ENCODE results near the gene ASB8.
"Not testable (repeated sequence)": the region's sequence is repeated elsewhere in the genome, so short reads cannot be mapped to it uniquely, and the experiment has no call there.

The ASB8 gene

DNA sequence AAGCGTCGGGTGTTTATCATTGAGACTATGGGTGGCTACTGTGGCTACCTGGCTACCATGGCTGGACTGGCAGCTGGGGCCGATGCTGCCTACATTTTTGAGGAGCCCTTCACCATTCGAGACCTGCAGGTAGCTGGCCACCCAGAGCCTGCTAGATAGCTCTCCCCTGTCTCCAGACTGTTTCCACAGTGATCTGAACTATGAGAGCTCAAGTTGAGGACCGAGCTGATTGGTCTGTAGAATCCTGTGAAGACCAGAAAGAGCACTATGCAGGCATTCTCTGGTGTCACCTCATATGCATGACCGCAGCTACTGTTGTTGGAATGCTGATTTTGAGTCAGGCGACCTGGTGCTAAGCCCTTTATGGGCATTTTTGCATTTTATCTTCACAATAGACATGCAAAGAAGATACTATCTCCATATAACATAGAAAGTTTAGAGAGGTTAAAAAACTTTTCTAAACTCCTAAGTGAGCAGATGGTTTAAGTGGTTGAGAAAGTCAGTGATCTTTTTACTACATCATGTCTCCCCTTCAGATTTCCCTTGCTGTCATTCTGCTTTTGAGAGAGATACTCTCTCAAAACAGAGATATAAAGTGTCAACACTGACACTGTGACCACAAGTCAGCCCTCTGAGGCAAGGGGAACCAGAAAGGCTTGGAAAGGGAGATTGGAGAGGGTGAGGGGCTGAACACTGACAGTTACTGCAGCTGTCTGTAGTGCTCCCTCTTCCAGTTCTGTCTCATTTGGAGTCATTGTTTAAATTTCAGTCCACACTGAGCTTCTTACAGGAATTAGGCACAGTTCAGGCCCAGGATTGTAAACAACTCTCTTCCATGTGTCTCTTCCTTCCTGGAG lies 14.3 kb downstream of the ASB8 start:
- DNase-seq (ENCODE audit: low spot score) = no peak

DNA sequence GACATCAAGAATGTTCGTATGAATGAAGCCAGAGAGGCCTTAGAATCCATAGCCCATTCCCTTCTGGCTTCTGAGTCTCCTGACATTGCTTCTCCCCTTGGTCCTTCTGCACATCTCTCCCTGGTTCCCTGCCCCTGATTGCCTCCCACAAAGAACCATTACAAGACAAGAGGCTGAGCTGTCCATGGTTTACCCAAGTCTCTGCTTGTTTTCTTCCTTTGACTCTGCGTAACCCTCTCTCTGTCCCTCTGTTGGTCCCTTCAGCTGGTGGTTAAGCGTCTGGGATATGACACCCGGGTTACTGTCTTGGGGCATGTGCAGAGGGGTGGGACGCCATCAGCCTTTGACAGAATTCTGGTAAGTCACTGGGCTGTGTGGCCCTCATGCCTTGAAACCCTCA lies 22.3 kb downstream of the ASB8 start:
- no peak for DNase-seq (ENCODE audit: low spot score)

DNA sequence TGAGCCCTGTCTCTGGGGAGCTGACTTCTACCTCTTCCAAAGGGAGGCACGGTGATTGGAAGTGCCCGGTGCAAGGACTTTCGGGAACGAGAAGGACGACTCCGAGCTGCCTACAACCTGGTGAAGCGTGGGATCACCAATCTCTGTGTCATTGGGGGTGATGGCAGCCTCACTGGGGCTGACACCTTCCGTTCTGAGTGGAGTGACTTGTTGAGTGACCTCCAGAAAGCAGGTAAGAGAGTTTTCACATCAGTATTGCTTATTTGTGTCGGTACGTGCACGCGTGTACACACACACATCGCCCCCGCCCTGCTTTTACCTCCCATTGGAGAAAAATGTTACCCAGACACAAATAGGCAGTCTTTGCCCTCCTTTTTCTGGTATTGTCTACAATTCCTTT lies 24.5 kb downstream of the ASB8 start:
- DNase-seq (ENCODE audit: low spot score) = no peak

DNA sequence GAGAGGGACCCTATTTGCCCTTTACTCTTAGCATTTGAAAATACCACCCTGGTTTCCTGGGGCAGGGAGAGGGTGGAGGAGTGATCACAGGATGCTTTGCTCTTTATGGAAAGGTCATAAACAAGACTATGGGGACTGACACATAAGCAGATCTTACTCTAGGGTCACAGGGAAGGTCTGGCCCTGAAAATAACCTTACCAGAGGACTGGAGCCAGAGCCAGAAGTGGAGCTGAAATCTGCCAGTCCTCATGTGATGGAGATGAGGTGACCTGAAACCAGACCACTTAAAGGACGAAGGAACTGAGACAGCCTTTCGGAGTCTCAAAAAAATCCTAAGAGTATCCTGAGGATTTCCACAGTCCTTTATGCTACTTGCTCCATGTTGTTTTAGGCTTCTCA lies 25.8 kb downstream of the ASB8 start:
- no peak for DNase-seq (ENCODE audit: low spot score)

DNA sequence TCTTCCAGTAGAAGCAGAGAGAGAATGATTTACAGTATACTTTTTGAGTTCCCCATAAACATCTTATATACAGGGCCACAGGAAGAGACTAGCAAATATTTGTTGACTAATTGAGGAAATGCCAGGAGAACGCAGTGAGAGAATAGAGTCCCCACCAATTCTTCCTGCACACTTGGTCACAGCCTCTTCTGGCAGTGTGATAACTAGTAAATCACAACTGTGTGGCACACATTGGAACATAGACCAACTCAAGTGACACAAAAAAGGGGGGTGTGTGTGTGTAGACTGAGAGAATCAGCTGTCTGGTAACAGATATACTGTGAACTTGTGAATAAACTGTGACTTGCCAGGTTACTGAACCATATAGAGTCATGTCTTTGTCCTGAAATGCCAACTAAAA lies 27.9 kb downstream of the ASB8 start:
- DNase-seq (ENCODE audit: low spot score) = no peak

DNA sequence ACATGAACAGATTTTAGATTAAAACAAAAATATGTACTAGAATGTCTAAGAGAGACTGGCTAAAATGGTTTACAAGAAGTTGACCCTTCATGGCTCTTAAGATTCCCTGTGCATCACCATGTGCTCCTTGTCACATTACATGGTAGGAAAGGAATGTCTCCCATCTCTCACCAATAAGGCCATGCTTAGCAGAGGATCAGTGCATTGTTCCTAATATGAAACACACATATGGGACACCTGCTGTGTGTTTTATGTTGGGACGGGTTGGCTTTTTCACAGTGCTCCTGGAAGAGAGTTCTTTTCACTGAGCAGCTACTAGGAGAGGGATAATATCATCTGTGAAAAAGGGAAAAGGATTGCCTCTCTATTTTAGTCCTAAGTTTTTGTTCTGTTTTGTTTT lies 28.5 kb downstream of the ASB8 start:
- DNase-seq (ENCODE audit: low spot score) = no peak

DNA sequence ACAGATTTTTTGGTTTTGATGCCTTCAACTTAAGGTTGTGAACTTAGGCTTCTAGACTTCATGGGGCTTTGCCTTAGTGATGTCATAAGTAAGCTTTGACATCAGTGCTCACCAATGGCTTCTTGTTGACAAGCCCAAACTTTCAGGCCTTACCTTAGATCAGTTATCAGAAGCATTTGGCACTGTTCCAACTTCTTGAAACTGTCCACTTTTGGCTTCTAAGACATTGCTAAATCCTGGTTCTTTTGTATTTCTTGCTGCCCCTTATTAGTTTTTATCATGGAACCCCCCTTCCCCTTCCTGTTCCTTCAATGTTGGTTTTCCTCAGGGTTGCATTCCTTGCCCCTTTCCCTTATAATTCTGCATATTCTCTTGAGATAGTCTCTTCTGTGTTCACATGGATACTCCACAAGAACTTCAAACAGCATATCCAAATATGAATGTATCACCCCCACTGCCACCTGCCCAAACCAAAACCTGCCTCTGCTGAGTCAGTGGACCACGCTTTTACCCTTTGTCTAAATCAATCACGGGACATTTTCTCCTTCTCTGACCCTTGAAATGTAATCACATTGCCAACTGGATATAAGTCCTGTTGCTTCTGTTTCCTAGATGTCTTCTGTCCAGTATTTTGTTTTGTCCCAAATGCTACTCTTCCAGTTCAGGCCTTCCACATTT lies 30.2 kb downstream of the ASB8 start:
- DNase-seq (ENCODE audit: low spot score) = no peak

DNA sequence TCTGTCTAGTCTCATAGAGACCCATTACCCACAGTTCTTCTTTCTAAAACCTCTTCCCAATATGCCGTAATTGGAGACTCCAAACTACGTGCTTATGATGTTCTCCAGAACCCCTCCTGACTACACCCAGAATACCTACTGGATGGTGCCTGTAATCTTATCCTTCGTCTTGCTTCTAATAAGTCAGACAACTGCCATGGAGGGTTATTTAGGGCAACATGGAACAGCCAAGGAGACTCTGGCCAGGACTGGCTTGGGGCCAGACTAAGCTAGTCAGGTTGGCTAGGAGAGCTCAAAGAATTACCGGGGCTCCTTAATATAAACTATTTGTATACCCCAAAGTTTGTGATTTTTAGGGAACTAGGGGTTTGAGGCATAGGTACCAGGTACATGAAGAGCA lies 31.3 kb downstream of the ASB8 start:
- no peak for DNase-seq (ENCODE audit: low spot score)

DNA sequence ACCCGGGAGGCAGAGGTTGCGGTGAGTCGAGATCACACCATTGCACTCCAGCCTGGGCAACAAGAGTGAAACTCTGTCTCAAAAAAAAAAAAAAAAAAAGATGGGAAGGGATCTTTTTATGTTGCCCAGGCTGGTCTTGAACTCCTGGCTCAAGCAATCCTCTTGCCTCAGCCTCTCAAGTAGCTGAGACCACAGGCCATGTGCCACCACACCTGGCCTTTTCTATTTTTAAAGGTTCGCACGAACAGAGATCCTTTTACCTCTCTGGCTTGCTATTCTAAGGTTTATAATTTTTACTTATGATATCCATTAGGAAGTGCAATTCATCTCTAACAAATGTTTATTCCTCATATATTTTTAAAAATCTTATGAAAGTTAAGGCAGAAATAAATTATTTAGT lies 31.8 kb downstream of the ASB8 start:
- not testable (repeated sequence) for DNase-seq (ENCODE audit: low spot score)

DNA sequence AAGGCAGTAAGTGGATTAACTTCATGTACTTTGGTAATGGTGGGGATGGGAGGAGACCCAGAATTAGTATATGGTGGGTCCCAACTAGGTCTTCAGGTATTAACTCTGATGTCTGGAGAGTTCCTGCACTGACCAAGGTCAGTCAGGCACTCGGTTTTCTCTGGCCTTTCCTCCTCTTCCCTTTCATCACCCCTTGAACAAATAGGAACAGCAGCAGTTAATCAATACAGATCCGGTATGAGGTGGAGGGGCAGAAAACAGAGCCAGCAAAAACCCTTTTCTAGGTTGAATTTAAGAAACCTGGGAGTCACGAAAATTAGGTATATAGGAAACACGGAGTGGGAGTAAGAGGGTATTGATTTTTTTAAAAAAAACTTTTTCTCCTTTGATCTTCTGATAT lies 34.1 kb downstream of the ASB8 start:
- no peak for DNase-seq (ENCODE audit: low spot score)

DNA sequence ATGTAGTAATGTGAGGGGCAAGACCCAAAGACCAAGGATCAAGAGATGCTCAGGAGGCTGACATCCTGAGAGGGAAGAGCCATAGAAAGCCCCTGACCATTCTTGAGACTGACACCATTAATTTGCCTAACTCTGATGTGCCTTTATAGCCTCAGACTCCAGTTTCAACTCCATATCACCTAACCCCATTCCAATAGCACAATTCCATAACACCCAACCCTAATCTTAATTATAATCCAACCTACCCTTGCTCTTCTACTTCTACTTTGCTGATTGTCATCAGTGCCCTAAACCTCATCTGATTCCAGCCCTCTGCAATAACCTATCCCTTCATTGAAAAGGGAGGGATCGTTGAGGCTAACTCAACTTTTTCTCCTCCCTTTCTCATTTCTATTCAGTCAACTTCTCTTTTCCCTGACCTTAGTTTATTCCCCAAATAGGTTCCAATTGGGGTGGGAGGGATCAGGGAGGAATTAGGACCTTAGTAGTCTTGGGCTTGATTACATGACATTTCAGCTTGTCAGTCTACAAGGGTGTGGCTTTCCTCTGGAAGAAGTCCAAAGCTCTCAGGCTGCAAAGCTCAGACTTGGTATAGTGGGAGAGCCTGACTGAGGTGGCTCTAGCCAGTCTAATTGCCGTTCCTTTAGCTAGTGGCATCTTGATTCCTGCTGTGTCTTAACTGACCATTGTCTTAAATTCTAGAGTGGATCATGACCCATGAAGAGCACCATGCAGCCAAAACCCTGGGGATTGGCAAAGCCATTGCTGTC lies 35.1 kb downstream of the ASB8 start:
- no peak for DNase-seq (ENCODE audit: low spot score)

DNA sequence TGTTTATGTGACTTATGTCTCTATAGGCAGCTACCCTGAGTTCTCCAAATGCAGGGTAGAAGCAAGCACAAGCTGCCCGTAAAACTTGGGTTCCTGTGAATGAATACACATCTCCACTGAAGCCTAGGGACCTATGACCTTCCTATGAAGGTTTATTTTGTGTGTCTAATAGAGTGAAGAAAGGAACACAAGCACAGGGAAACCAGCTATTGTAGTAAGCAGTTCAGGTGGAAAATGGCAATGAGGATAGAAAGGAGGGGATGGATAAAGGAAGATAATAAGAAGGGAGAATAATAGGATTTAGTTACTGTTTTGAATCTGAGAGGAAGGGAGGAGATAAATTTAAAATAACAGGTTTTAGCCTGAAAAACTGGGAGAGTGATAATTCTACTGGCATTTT lies 35.8 kb downstream of the ASB8 start:
- no peak for DNase-seq (ENCODE audit: low spot score)

DNA sequence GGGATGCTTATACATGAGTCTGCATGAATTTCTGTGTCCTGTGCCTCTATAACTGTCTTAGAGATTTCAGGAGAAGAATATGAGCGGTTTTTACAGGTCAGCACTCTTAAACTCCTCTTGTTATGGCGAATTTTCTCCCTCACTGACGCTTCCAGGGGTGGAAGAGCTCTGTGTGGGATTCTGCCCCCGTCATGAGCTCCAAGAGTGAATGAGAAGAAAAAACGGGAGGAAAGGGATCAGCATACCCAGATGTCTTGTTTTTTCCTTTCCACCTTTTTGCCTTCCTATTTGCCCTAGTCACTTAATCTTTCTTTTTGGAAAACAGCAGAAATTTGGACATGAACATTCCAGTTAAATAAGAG lies 37.5 kb downstream of the ASB8 start:
- no peak for DNase-seq (ENCODE audit: low spot score)

DNA sequence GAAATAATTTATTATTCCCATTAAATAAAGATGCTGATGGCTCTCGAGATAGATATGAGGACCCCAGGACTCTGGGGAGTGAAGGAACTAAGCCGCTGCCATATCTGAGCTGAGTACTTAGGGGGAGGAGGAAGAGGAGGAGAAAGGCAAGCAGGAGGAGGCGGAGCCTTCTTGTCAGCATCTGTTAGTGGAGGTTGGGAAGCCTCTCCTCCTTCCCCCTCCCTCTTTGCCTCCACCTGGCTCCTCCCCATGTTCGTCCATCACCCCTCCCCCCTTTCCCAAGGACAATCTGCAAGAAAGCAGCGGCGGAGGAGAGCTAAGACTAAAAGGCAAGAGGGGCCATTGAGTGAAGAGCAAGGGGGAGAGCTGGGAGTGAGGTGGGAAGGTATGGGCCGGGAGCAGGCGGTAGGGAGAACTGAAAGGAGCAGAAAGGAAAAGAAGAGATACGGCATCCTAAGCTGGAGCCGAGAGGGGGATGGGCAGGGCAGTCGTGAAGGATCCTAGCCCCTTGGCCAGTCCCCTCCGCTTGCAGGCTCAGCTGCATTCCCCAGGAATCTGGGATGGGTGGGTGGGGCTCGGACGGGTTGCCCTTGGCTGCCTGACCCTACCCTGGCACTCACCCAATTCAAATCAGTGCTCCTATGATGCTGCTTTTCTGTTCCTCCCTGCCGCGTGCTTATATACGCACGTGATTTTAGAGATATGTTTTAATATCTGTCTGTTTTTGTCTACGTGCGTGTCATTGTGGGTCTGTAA lies 38.1 kb downstream of the ASB8 start, which contains the start of gene PFKM:
Gene PFKM (plus strand): TSS at position 287 of the 756 bp plus-strand sequence. CDS start 3,411 bp downstream, outside the sequence.
- DNase-seq (ENCODE audit: low spot score) = peak; percentile 89

DNA sequence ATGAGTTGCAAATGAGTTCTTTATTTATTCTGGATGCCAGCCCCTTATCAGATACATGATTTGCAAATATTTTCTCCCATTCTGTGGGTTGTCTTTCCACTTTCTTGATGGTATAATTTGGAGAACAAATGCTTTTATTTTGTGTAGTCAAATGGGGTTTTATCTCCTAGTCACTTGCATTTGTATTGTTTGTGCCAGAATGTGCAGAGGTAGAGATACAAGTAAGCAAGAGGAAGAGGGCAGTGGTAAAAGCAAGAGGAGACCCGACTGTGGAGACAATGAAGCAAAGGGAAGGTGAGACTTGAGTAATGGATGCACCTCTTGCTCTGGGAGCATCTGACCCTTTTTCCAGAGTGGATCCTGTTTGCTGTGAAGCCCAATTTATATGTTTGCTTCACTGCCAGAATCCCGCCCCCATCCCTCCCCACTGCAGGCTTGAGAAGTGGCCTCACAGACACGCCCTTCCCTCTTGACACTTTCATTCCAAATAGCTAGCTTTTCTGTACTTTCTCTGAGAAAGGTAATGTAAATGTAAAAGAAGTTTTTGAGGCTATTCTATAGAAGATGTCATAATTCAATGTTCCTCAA lies 38.9 kb downstream of the ASB8 start:
- no peak for DNase-seq (ENCODE audit: low spot score)

DNA sequence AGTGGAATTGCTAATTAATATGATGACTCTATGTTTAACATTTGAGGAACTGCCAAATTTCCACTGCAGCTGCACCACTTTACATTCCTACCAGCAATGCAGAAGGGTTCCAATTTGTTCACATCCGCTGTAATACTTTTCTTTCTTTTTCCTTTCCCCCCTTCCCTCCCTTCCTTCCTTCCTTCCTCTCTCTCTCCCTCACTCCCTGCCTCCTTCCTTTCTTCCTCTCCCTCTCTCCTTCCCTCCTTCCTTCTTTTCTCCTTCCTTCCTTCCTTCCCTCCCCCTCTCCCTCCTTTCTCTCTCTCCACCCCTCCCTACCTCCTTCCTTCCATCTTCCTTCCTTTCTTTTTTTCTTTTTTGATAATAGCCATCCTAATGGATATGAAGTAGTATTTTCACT lies 41.4 kb downstream of the ASB8 start:
- DNase-seq (ENCODE audit: low spot score) = no peak

DNA sequence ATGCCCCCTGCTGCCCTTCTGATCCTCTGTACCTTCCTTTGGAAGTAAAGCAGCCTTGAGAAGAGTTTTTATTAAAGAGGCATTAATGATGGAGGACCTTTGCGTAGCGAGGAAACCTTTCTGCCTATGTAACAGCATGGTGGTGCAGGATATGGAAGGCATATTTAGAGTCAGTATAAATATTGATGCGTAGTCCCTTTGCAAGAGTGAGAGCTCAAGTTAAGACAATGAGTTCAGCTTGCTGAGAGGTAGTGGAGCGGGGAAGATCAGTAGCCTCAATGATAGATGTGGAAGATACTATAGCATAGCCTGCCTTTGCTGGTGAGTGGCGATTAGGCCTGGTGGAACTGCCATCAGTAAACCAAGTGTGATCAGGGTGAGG lies 46.0 kb downstream of the ASB8 start:
- DNase-seq (ENCODE audit: low spot score) = not testable (repeated sequence)

DNA sequence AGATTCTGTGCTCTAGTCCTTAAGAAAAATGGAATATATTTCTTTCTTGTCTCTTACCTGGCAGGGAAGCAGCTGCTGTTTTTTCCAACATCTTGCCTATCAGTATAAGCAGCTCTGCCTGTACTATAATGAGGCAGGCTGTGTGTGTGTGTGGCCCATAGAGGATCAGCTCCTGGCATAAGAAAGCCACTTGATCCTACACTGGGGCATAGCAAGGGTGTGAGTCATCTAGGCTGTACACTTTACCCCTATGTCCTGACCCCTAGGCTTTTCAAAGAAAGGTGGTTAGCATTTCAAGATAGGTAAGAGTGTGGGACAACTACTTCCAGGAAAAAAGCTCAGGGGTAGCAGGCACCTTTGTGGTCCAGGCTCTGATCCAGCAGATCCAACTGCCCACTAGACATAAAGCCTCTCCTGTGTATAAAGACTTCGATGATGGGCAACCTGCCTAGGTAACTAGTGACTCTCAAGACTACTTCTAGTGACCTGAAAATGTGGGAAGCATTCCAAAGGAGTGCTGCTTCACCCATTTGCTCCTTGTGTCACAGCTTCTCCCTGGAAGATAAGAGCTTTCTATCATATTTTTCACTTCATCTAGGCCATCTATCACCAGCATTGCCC lies 46.5 kb downstream of the ASB8 start:
- peak; percentile 41 for DNase-seq (ENCODE audit: low spot score)

DNA sequence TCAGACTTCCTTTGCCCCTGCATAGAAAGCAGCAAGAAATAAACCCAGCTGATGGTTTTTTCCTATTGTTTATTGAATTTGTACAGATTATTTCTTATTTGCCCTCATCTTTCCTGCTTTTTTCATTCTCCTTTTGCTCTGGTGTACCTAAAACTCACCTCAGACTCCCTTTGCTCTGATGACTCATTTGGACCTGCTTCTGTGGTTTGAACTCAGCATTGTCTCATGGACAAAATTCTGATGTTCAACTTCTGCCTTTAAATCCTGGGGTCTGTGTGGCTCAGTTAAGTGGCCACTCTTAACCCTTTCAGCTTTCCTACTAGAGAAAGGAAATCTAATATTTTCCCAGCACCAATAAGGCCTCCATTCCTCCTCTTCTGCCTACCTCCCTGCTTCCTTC lies 47.9 kb downstream of the ASB8 start:
- peak; percentile 35 for DNase-seq (ENCODE audit: low spot score)

DNA sequence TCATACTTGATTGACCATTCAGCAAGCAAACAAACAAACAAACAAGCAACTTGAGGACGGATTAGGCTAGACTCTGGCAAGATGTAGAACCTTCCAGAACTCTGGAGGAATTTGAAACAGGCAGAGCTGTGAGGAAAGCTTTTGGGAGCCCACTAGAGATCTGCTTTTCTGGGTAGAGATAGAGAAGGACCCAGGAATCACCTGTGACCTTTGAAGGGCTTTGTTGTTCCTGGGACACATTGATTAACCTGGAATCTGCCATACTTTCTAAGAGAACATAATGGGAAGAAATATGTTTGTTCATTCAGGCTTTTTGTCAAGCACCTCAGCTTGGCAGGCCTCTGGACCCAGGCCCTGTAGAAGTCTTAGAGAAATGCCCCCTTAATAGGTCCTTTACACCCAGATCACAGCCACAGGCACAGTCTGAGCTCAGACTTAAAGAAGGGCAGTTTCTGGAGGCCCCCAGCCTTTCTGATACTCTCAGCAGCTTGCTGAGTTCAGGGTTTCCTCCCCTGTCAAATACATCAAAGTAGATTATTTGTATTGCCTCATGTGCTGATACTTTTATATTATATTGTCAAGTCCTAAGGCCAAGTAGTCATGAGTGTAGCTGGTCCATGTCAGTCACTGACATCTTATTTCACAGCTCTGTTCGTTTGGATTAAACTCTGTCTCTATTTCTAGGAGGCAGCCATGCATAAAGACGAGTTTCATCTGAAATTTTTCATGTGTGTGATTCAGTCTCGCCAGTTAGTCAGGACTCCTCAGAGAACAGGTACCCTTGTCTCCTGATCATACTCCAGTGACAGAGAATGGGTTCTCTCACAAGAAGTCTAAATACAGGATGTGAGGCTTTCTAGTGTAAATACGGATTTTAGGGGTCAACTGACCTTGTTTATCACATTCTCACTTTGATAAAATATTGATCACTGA lies 50.4 kb downstream of the ASB8 start:
- peak; percentile 72 for DNase-seq (ENCODE audit: low spot score)

All from kidney tubule cell (primary cell).